Mucosa of gallbladder (tissue), 1 donor: ENCODE results near the gene CISD1. TPM values are rescaled to one million over a fixed set of nuclear protein-coding genes. Genes with fewer than 3 reads are reported as not detected.
A peak's percentile ranks its signal among the peaks of the same experiment; 100 is the strongest.

ENCODE experiments used
- DNase-seq: peaks from one replicate; pipeline ENCODE4 v3.0.0-alpha.2; 2020; ENCODE audit warnings: low spot score
- total RNA-seq: library from RNA; stranded (reverse); gene quantifications from one replicate; pipeline ENCODE4 v1.2.1, GENCODE V29; 2021
- donor health status: DM: no; HTN: no; CAD: no.

CISD1 gene
- total RNA-seq, 1 donor from 2014 or later, result 34.2 TPM

DNA sequence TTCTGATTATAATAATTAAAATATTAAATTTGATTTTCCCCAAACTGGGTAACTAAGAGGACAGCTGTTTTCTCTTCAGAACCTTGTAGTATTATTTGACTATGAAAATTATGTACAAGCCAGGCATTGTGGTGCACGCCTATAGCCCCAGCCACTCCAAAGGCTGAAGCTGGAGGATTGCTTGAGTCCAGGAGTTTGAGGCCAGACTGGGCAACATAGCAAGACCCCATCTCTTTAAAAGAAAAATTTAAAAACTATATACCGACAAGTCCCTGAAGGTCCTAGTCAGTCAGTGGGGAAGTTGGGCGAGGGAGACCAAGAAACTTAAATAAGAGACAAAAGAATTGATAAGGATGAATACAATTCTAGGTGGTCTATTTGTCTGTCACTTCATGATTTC, 38.7 kb downstream of the CISD1 start:
- DNase-seq, result no peak

DNA sequence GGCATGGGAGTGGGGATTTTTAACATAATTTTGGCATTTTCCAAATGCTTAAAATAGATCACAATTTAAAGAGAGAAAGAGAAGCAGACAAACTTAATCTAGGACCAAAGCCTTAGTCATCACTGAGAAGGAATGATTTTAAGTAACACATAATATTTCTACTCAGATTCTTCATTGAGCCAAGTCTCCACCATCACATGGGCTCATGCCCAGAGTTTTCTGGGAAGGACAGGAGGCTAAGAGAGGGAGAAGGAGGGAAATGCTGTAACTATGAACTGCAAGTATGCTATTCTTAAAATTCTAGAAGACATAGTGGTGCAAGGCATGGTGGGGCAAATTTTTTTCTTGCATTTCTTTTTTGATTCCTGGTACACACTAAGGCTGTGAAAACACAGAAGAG, 42.1 kb downstream of the CISD1 start:
- DNase-seq, result no peak

DNA sequence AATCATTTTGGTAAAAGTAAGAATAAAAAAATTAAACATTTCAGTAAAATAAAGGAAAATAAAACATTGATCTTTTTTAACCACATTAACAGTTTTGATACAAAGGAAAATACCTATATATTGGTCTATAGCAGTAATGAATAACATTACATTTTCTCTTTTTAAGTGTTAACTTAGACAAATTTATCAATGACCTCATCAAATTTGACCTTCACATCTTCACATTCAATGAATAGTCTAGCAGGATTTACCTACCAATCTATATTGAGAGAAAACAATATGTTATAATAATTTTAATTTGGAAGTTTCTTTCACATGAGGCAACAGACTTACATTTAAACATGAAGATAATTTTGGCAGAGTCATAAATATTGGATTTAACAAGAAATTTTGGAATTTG, 47.9 kb downstream of the CISD1 start:
- DNase-seq, result no peak

DNA sequence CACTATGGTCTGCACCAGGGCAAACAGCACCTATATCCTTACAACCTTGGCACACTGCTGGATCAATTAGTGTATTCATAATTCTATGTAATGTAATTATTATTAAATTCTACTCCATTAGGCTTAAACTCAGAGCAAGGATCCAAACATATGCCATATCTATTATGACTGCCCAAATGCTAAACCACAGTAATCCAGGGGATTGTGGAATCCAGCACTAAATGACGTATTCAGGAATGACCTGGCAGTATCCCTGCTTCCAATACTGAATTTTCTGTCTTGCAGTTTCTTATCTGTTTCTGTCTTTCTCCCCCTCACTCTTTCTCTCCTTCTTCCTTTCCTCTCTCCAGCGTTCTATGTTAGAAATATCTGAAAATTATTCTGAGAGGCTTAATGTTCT, 49.4 kb downstream of the CISD1 start:
- DNase-seq, result no peak

DNA sequence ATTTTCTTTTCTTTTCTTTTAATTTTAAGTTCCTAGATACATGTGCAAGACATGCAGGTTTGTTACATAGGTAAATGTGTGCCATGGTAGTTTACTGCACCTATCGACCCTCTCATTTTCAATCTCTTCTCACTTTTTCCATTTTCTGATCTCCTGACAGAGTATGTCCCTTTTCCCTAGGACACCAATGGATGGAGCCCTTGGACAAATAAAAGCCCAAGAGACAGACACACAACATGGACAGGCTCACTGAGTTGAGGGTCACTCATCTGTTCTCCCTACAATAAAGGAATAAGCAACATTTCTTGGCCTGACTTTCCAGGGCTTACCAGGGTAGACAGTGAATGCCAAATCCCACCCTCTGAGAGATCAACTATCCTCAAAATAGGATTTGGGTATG, 50.6 kb downstream of the CISD1 start:
- DNase-seq, result no peak

DNA sequence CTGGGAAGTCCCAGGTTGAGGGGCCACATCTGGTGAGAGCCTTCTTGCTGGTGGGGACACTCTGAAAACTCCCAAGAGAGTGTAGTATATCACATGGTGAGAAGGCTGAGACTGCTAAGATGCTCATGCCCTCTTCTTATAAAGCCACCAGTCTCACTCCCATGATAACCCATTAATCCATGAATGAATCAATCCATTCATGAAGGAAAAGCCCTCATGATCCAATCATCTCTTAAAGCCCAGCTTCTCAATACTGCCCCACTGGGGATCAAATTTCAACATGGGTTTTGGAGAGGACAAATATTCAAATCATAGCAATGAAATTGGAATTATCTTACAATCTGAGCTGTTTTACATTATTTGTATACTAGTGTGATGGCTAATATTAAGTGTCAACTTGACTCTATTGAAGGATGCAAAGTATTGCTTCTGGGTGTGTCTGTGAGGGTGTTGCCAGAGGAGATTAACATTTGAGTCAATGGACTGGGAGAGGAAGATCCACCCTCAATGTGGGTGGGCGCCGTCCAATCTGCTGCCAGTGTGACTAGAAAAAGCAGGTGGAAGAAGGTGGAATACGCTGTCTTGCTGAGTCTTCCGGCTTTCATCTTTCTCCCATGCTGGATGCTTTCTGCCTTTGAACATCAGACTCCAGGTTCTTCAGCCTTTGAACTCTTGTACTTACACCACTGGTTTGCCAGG, 51.5 kb downstream of the CISD1 start:
- DNase-seq, result no peak

DNA sequence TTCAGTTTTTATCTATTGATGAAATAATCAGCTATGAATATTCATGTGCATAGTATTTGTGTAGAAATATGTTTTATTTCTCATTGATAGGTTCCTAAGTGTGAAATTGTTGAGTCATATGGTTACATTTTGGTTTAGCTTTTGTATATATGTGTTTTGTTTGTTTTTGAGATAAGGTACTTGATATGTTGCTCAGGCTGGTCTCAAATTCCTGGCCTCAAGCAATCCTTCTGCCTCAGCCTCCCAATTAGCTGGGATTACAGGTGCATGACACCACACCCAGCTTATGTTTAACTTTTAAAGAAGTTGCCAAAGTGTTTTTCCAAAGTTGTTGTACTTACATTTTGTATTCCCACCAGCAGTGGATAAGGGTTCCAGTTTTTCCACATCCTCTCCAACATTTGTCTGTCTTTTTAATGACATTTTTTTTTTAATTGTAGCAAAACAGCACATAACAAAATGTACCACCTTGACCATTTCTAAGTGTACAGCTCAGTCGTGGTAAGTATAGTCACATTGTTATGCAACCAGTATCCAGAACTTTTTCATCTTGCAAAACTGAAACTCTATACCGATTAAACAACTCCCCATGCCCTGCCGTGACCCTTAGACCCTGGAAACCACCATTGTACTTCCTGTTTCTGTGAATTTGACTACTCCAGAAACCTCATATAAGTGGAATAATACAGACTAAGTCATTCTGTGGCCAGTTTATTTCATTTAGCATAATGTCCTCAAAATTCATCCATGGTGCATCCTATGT, 53.3 kb downstream of the CISD1 start:
- DNase-seq, result no peak

DNA sequence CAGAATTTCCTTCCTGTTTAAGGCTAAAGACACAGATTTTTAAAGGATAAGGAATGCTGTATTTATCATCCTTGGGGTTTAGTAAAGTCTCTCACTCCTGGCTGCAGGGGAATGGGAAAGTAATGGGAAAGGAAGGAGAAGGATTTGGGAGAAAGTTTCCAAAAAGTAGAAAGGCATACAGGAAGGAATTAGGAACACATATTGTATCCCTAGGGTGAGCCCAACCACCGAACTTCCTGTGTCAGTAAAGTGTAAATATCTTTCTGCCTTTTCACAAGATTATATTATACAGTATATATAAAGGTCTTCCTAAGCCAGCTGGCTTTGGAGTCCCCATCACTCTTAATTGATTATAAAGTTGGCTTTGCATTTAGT, 53.9 kb downstream of the CISD1 start:
- DNase-seq, result no peak

DNA sequence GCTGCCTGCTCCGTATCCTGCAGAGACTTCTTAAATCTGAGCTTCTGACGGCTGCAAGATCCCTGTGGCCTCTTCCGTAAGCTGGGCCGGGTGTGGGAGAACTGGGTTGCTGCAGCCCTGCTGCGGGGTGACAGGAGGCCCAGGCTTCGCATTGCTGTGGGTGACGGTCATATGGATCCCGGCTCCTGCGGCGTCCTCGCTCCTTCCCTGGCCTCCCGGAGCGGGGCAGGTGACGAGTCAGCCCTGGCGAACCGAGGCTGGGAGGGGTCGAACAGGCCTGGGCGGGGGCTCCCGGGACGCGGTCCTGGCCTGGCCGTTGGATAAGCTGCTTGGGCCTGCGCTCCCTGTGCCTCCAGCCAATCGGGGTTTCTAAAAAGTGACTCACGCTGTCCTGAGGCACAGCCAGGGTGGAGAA, 58.0 kb downstream of the CISD1 start:
- no peak for DNase-seq

DNA sequence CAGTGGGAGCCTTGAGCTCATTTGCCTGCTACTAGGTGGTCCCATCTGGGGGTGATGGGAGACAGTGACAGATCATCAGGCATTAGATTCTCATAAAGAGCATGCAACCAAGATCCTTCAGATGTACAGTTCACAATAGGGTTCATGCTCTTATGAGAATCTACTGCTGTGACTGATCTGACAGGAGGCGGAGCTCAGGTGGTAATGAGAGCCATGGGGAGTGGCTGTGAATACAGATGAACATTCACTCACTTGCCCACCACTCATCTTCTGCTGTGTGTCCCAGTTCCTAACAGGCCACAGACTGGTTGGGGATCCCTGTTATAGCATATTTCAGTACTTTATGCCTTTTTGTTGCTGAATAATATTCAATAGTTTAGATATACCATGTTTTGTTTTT, 59.3 kb downstream of the CISD1 start:
- no peak for DNase-seq

DNA sequence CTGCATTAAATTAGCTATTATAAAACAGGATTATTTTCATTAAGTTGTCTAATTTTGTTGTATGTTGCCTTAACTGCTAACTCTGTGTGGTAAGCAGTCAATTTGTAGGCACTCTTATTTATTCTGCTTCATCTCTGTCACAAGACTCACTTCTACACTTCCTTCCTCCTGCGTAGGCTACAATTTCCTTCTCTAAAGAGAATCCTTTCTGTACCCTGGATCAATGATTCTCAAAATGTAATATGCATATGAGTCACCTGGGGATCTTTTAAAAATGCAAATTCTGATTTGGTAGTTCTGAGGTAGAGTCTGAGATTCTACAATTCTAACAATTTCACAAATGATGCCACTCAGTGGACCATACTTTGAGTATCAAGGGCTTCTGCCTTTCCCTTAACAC, 61.5 kb downstream of the CISD1 start:
- no peak for DNase-seq

DNA sequence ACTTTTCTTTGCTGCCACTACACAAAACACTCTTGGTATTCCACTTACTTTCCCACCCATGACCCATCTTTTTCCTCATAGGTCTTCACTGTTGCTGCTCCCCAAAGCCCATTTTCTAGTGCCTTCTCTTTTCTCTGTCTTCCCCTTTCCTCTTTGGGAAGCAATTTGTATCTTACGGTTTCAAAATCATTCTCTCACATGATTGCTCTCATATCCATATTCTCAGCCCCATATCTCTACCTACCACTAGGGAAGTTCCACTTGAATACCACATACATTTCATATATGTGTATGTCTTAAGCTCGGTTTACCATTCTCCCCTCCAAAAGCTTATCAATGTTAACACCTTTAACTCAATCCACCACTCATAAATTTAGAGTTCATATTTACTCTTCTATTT, 62.7 kb downstream of the CISD1 start:
- DNase-seq, result no peak

DNA sequence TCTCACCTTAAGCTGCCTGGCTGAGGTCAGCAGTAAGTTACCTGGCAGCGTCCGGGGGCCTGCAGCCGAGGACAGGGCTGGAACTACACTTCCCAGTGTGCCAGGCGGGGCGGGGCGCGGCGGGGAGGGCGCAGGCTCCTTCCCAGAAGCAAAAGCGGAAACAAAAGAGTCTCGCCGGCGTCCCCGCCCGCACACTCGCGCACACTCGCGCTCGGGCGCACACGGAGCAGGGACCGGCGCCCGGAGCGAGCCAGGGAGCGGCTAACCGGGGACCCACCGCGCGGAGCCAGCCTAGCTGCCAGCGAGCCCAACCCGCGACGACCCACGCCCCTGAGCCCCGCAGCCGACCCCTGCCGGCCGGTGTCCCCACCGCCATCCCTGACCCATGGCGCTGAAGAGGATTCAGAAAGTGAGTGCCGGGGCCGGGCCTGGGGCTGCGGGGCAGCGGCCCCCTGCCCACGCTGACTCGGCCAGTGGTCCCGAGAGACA, 65.9 kb downstream of the CISD1 start, which contains the start of gene UBE2D1:
TSS of gene UBE2D1 (plus strand) at position 190 of the 489 bp plus-strand sequence. CDS start at position 386, 196 bp downstream.
- peak; percentile 89 for DNase-seq

DNA sequence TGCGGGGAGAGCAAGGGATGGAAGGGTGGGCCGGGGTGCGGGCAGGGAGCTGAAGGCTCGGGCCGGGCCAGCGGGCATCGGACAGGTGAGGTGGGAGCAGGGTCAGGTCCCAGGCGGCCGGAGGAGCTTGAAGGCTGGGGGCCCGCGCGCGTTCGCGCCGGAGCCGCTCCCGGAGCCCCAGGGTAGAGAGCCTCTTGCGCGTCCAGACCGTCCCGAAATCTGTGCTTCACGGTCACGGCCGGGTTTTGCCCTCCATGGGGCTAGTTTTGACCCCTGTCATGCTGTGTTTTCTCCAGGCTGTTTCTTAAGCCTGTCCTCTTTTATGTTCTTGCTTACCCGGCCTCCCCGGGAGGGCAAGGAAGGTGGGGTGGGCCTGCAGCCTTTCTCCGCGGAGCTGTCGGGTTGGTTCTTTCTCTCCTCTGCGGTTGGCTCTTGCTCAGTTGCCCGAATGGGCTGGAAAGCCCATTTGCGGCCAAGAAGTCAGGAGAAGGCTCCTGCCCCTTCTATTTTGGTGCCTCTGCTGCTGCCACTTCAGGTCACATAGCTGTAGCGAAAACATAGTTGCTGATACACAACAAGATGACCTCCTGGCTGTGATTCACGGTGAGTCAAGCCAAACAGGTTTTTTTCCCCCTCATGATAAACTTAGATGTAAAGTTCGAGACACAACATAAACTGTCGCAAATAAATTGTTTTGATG, 66.5 kb downstream of the CISD1 start:
- no peak for DNase-seq

DNA sequence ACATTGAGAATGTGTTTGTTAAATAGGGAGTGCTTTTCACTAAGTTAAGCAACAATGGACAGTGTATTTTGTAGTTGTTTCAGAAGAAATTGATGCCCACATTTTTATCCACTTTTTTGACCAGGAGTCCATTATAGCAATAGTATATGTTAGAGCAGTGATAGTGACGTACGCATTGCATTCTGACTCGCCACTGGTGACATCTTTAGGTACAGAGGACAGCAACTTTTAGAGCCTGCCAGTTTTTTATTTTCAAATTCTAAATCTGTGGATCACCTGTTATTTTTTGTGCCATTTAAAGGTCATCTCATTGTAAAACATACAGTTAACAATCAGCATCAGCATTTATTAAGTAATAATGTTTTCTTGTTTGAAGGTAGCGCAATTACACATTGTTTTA, 67.3 kb downstream of the CISD1 start:
- no peak for DNase-seq

Other genes starting within 250 kb of the CISD1 start
- 6.4 TPM for gene IPMK, start 1.3 kb upstream of the CISD1 start, total RNA-seq
- gene UBE2D1, start 65.8 kb downstream of the CISD1 start, total RNA-seq, result 11.0 TPM
- 29.8 TPM for gene TFAM, start 116.2 kb downstream of the CISD1 start, total RNA-seq
- gene BICC1, start 243.7 kb downstream of the CISD1 start, total RNA-seq, result 5.1 TPM